H9 (cell line): ENCODE data around the gene NACC2. TPM values are rescaled to one million over a fixed set of nuclear protein-coding genes. Genes with fewer than 3 reads are reported as not detected.

Source experiments
- DNase-seq: peaks from one replicate; pipeline ENCODE4 v3.0.0-alpha.2; 2017
- H2AFZ ChIP-seq: one replicate; pipeline ENCODE4 v1.6.1; 2013; ENCODE audit warnings: mild to moderate bottlenecking, low read length, control low read depth, moderate library complexity
- H2AK5ac ChIP-seq: 2 replicates; pipeline ENCODE4 v1.6.1; 2013; ENCODE audit warnings: low read length, control low read depth, mixed read lengths; ENCODE audit not compliant: insufficient read length
- H2BK120ac ChIP-seq: one replicate; pipeline ENCODE4 v1.6.1; 2013; ENCODE audit warnings: low read depth, mild to moderate bottlenecking, low read length, control low read depth, inconsistent platforms; ENCODE audit not compliant: poor library complexity, severe bottlenecking
- H2BK12ac ChIP-seq: 2 replicates; pipeline ENCODE4 v1.6.1; 2013; ENCODE audit warnings: low read length, control low read depth, mixed read lengths, low read depth; ENCODE audit not compliant: insufficient read length
- H2BK15ac ChIP-seq: 2 replicates; pipeline ENCODE4 v1.6.1; 2013; ENCODE audit warnings: low read depth, low read length, control low read depth
- H2BK20ac ChIP-seq: one replicate; pipeline ENCODE4 v1.6.1; 2013; ENCODE audit warnings: low read depth, mild to moderate bottlenecking, low read length, control low read depth, inconsistent platforms; ENCODE audit not compliant: poor library complexity, severe bottlenecking
- H2BK5ac ChIP-seq: 2 replicates; pipeline ENCODE4 v1.6.1; 2013; ENCODE audit warnings: low read length, control low read depth, mixed read lengths; ENCODE audit not compliant: insufficient read length
- H3K14ac ChIP-seq: 2 replicates; pipeline ENCODE4 v1.6.1; 2013; ENCODE audit warnings: low read length, control low read depth; ENCODE audit not compliant: insufficient read depth
- H3K18ac ChIP-seq: 2 replicates; pipeline ENCODE4 v1.6.1; 2013; ENCODE audit warnings: low read depth, mild to moderate bottlenecking, mixed read lengths, low read length, control low read depth; ENCODE audit not compliant: insufficient read length
- H3K23ac ChIP-seq: 2 replicates; pipeline ENCODE4 v1.6.1; 2013; ENCODE audit warnings: low read length, control low read depth, mixed read lengths, low read depth; ENCODE audit not compliant: insufficient read length
- H3K23me2 ChIP-seq: 2 replicates; pipeline ENCODE4 v1.6.1; 2013; ENCODE audit warnings: low read depth, mild to moderate bottlenecking, mixed read lengths, low read length, control low read depth; ENCODE audit not compliant: insufficient read length, poor library complexity, severe bottlenecking
- H3K27ac ChIP-seq: 2 replicates; pipeline ENCODE4 v1.5.1; 2013; ENCODE audit warnings: low read length, control low read depth, mixed read lengths, low read depth; ENCODE audit not compliant: insufficient read length
- H3K27me3 ChIP-seq: 2 replicates; pipeline ENCODE4 v1.6.1; 2013; ENCODE audit warnings: low read length, control low read depth, inconsistent platforms; ENCODE audit not compliant: insufficient read depth
- H3K4ac ChIP-seq: 2 replicates; pipeline ENCODE4 v1.6.1; 2013; ENCODE audit warnings: low read depth, mild to moderate bottlenecking, control low read depth, inconsistent platforms, low read length, moderate library complexity
- H3K4me1 ChIP-seq: 2 replicates; pipeline ENCODE4 v1.6.1; 2013; ENCODE audit warnings: low read length, control low read depth, inconsistent platforms; ENCODE audit not compliant: insufficient read depth
- H3K4me2 ChIP-seq: 2 replicates; pipeline ENCODE4 v1.6.1; 2013; ENCODE audit warnings: low read length, control low read depth, mixed read lengths; ENCODE audit not compliant: insufficient read length, insufficient read depth
- H3K56ac ChIP-seq: 2 replicates; pipeline ENCODE4 v1.6.1; 2013; ENCODE audit warnings: low read depth, mild to moderate bottlenecking, mixed read lengths, low read length, control low read depth; ENCODE audit not compliant: insufficient read length
- H3K79me1 ChIP-seq: 2 replicates; pipeline ENCODE4 v1.6.1; 2013; ENCODE audit warnings: low read depth, mild to moderate bottlenecking, moderate library complexity, low read length, control low read depth, inconsistent platforms; ENCODE audit not compliant: insufficient read depth, poor library complexity, severe bottlenecking
- H3K79me2 ChIP-seq: 2 replicates; pipeline ENCODE4 v1.6.1; 2013; ENCODE audit warnings: low read length, control low read depth, inconsistent platforms; ENCODE audit not compliant: insufficient read depth
- H3K9ac ChIP-seq: 2 replicates; pipeline ENCODE4 v1.6.1; 2013; ENCODE audit warnings: low read length, control low read depth, mixed read lengths; ENCODE audit not compliant: insufficient read length; ENCODE audit errors: extremely low read depth
- H3K9me3 ChIP-seq: one replicate; pipeline ENCODE4 v1.6.1; 2013; ENCODE audit warnings: low read depth, low read length, inconsistent platforms; ENCODE audit not compliant: control insufficient read depth
- H3T11ph ChIP-seq: one replicate; pipeline ENCODE4 v1.6.1; 2013; ENCODE audit warnings: mild to moderate bottlenecking, low read length, control low read depth, inconsistent platforms
- H4K20me1 ChIP-seq: one replicate; pipeline ENCODE4 v1.6.1; 2013; ENCODE audit not compliant: control insufficient read depth, insufficient read length, insufficient read depth
- H4K5ac ChIP-seq: 2 replicates; pipeline ENCODE4 v1.6.1; 2013; ENCODE audit warnings: low read depth, mild to moderate bottlenecking, mixed read lengths, low read length, control low read depth; ENCODE audit not compliant: insufficient read length
- H4K8ac ChIP-seq: replicated peaks from 2 replicates; pipeline ENCODE4 v1.6.1; 2013; ENCODE audit warnings: low read length, control low read depth, mixed read lengths, low read depth; ENCODE audit not compliant: insufficient read length
- H4K91ac ChIP-seq: 2 replicates; pipeline ENCODE4 v1.6.1; 2013; ENCODE audit warnings: low read depth, mild to moderate bottlenecking, moderate library complexity, mixed read lengths, low read length, control low read depth; ENCODE audit not compliant: insufficient read length
- H3K27ac Mint-ChIP-seq, 3 experiments: 2 replicates in 2 of 3; 3 replicates in 1 of 3; pipeline ENCODE4 v1.8.0; 2020 to 2021; ENCODE audit warnings: mixed read lengths in 3 of 3, mild to moderate bottlenecking in 1 of 3, moderate library complexity in 1 of 3
- H3K27me3 Mint-ChIP-seq: 2 replicates; pipeline ENCODE4 v1.8.0; 2021; ENCODE audit warnings: low read depth, mild to moderate bottlenecking, moderate library complexity, mixed read lengths
- H3K36me3 Mint-ChIP-seq, 3 experiments: 2 replicates in 2 of 3; 3 replicates in 1 of 3; pipeline ENCODE4 v1.8.0; 2020 to 2021; ENCODE audit warnings: low read depth in 3 of 3, mixed read lengths in 3 of 3; ENCODE audit not compliant: insufficient read depth in 1 of 3
- H3K4me1 Mint-ChIP-seq, 2 experiments: 2 replicates each; pipeline ENCODE4 v1.8.0; 2020; ENCODE audit warnings: mixed read lengths in 2 of 2
- H3K4me3 Mint-ChIP-seq, 2 experiments: 2 replicates in 1 of 2; 3 replicates in 1 of 2; pipeline ENCODE4 v1.8.0; 2020 to 2021; ENCODE audit warnings: mild to moderate bottlenecking in 2 of 2, mixed read lengths in 2 of 2, moderate library complexity in 1 of 2
- H3K9me3 Mint-ChIP-seq, 2 experiments: 2 replicates in 1 of 2; 3 replicates in 1 of 2; pipeline ENCODE4 v1.8.0; 2020; ENCODE audit warnings: mild to moderate bottlenecking in 2 of 2, mixed read lengths in 2 of 2, moderate library complexity in 1 of 2
- CTCF ChIP-seq: fragments of 200-600 bp; sonication (generic); conservative IDR thresholded peaks from 3 replicates; pipeline ENCODE4 v1.8.0; 2021; ENCODE audit warnings: antibody characterized with exemption, mild to moderate bottlenecking
- WGBS: extraction: QIAGEN DNeasy Blood & Tissue Kit; methylation state at CpG from one replicate; pipeline ENCODE4 v1.1.7; 2013; ENCODE audit warnings: missing lambda C conversion rate, low lambda C conversion rate, mixed read lengths; ENCODE audit not compliant: insufficient read length; ENCODE audit errors: extremely low coverage; 5-methylcytosine and 5-hydroxymethylcytosine counted together
- total RNA-seq: library from RNA; stranded (reverse); gene quantifications from 2 replicates; pipeline ENCODE4 v1.2.1, GENCODE V29; 2021

NACC2 gene
- total RNA-seq, 1 experiment from 2014 or later, result 11.5 TPM

- Histone ChIP-seq H4K5ac (no peak overlapping the region), H3T11ph (no peak overlapping the region), H2AK5ac (no peak overlapping the region), H2BK5ac (no peak overlapping the region), H3K23ac (no peak overlapping the region), H3K9ac (no peak overlapping the region), H3K27me3 (peaks cover 3% of the 10 kb centered on the region; the same call in 1 of the 2 replicates), H3K79me1 (no peaks in the 10 kb centered on the region), H2BK20ac (no peak overlapping the region), H3K27ac (no peak overlapping the region), H3K14ac (no peak overlapping the region), H4K8ac (no peak overlapping the region), H3K79me2 (no peaks in the 10 kb centered on the region), H2BK12ac (no peak overlapping the region), H3K4me2 (no peak overlapping the region), H4K20me1 (no peaks in the 10 kb centered on the region), H3K56ac (no peak overlapping the region), H3K4ac (no peak overlapping the region), H3K18ac (no peak overlapping the region), H4K91ac (no peak overlapping the region), H2BK120ac (no peak overlapping the region), H3K23me2 (peaks cover 4% of the 10 kb centered on the region), H3K4me1 (peaks cover 2% of the 10 kb centered on the region; the same call in 1 of the 2 replicates), H3K9me3 (no peaks in the 10 kb centered on the region), H2AFZ (no peak overlapping the region), H2BK15ac (no peak overlapping the region)
- H3K9me3 Mint-ChIP-seq, result no peaks in the 10 kb centered on the region
- H3K4me3 Mint-ChIP-seq, result no peak overlapping the region
- H3K36me3 Mint-ChIP-seq, result no peaks in the 10 kb centered on the region
- DNase-seq, result no peak
- no peak overlapping the region for H3K27ac Mint-ChIP-seq
- peaks cover 39% of the 10 kb centered on the region for H3K27me3 Mint-ChIP-seq
- no CpG with 5 or more reads among the region's 11 CpGs for WGBS
- no peak for TF ChIP-seq CTCF
- H3K4me1 Mint-ChIP-seq, result peaks cover 17 to 26% of the 10 kb centered on the region in 2 experiments
Observed at GRCh38 chr9:136098210-136098609, 3.1 kb upstream of the NACC2 start.
